NCI-H2196 (cell line): ENCODE measurements around the gene BLACAT1.

Source experiments
- DNase-seq: peaks from one replicate; lab custom pipeline; 2025; ENCODE audit not compliant: unreplicated experiment; lab: John Stamatoyannopoulos, UW

BLACAT1 gene

GRCh38 chr1:205455581-205456382, at the start of gene BLACAT1:
BLACAT1 (minus strand) TSS chr1:205456045.
- no peak for DNase-seq

GRCh38 chr1:205505076-205505729, 49.4 kb upstream of the BLACAT1 start:
- no peak for DNase-seq

- DNase-seq, result peak; percentile 80
These were observed 48.6 kb upstream of the BLACAT1 start, which contains the start of gene CDK18 for GRCh38 chr1:205504311-205505075. CDK18 (plus strand) TSS chr1:205504669; CDS start chr1:205523168, 18,499 bp downstream.

GRCh38 chr1:205502992-205503391, 47.1 kb upstream of the BLACAT1 start:
- DNase-seq, result no peak

GRCh38 chr1:205502111-205502810, 46.4 kb upstream of the BLACAT1 start:
- no peak for DNase-seq

GRCh38 chr1:205500240-205501233, 44.7 kb upstream of the BLACAT1 start:
- DNase-seq, result no peak

- DNase-seq, result no peak
These were observed 43.9 kb upstream of the BLACAT1 start for GRCh38 chr1:205499789-205500188.

GRCh38 chr1:205497351-205497750, 41.5 kb upstream of the BLACAT1 start:
- peak; percentile 45 for DNase-seq

- no peak for DNase-seq
These were observed 40.8 kb upstream of the BLACAT1 start for GRCh38 chr1:205496661-205497060.

GRCh38 chr1:205495237-205495823, 39.5 kb upstream of the BLACAT1 start:
- peak; percentile 46 for DNase-seq

- no peak for DNase-seq
These were observed 38.3 kb upstream of the BLACAT1 start for GRCh38 chr1:205494115-205494514.

- DNase-seq, result peak; percentile 32
These were observed 37.6 kb upstream of the BLACAT1 start for GRCh38 chr1:205493241-205494085.

GRCh38 chr1:205492774-205493173, 36.9 kb upstream of the BLACAT1 start:
- DNase-seq, result no peak

- DNase-seq, result no peak
These were observed 36.4 kb upstream of the BLACAT1 start for GRCh38 chr1:205492201-205492667.

- DNase-seq, result no peak
These were observed 35.9 kb upstream of the BLACAT1 start for GRCh38 chr1:205491794-205492193.

GRCh38 chr1:205488074-205488723, 32.4 kb upstream of the BLACAT1 start:
- DNase-seq, result peak; percentile 76

GRCh38 chr1:205486258-205486657, 30.4 kb upstream of the BLACAT1 start:
- no peak for DNase-seq
